Measurements from ENCODE around the gene TBCD. TPM values are rescaled to one million over a fixed set of nuclear protein-coding genes. Genes with fewer than 3 reads are reported as not detected.

The TBCD gene
- total RNA-seq, 3 donors from 2014 or later: 41.3 to 76.0 (median 55.4) TPM

DNA sequence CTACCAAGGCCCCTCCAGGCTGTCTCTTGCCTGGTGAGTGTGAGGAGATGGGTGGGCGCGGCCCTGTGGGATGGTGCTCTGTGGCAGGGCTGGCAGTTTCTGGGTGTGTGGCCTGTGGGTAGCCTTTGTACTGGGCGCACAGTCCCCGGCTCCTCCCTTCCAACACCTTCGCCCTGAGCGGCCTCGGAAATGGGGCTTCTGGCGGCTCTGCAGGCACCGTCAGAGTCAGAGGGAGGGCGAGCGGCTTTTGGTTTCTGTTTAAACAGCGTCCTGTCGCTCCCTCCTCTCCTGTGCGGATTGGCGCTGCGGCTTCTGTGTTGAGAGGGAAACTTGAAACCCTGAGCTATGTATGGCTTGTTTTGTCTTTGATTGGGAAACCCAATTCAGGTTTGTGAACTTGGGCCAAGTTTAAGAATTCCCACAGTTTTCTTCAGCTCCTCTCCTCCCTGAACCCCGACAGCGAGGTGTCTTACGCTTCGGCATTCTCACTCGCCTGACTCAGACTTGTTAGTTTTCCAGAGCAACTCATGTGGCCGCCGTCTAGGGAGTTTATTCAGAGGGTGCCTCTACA is 96.2 kb downstream of the TBCD start:
- TF ChIP-seq, protein P1, sequence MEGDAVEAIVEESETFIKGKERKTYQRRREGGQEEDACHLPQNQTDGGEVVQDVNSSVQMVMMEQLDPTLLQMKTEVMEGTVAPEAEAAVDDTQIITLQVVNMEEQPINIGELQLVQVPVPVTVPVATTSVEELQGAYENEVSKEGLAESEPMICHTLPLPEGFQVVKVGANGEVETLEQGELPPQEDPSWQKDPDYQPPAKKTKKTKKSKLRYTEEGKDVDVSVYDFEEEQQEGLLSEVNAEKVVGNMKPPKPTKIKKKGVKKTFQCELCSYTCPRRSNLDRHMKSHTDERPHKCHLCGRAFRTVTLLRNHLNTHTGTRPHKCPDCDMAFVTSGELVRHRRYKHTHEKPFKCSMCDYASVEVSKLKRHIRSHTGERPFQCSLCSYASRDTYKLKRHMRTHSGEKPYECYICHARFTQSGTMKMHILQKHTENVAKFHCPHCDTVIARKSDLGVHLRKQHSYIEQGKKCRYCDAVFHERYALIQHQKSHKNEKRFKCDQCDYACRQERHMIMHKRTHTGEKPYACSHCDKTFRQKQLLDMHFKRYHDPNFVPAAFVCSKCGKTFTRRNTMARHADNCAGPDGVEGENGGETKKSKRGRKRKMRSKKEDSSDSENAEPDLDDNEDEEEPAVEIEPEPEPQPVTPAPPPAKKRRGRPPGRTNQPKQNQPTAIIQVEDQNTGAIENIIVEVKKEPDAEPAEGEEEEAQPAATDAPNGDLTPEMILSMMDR (IDR thresholded peaks at IDR 0.05): no peak
- Histone ChIP-seq H3K9me3 (no peaks in the 10 kb centered on the region), H3K4me1 (ENCODE audit: low read depth) (no peaks in the 10 kb centered on the region), H3K36me3 (ENCODE audit: low read depth) (no peaks in the 10 kb centered on the region), H3K4me3 (no peak overlapping the region)
- intact Hi-C loops (cut with DNase I, micrococcal nuclease): no loop called here
- DNase-seq (peak; percentile 75 to 87 (median 87)), ATAC-seq (peak; percentile 98)

DNA sequence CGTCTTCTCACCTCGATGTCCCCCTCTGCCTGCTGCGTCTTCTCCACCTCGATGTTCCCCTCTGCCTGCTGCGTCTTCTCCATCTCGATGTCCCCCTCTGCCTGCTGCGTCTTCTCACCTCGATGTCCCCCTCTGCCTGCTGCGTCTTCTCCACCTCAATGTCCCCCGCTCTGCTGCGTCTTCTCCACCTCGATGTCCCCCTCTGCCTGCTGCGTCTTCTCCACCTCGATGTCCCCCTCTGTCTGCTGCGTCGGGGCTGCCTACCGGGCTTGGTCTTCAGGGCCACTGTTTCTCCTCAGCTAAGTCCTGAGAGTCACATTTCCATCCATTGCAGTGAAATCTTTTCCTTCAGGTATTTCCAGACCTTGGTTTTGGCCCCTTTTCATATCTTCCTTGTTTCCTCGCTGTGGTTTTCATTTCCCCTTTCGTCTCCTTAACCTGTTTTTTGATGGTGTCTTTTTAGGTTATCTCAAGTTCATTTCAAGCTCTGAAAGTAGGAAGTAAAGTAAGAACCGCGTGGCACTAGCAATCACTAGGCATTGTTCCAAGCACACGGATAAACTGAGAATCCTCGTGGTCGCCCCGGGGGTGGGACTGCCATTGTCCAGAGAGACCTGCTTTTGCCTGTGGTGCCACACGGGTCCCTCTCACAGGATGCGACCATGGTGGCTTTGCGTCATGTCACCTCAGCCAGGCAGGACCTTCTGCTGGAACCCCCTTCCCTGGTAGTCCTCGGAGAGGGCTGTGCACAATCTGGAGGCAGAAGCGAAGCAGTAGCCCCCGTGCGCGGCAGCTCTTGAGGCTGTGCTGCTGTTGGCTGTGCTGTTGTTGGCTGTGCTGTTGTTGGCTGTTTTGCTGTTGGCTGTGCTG is 97.4 kb downstream of the TBCD start:
- H3K4me1 ChIP-seq (ENCODE audit: low read depth): no peaks in the 10 kb centered on the region
- DNase-seq: peak in 2 of 3 donors; percentile 21 to 38
- no peaks in the 10 kb centered on the region for H3K36me3 ChIP-seq (ENCODE audit: low read depth)
- no peak for ATAC-seq
- TF ChIP-seq, protein P1 (IDR thresholded peaks at IDR 0.05): no peak
- intact Hi-C loops (cut with DNase I, micrococcal nuclease): no loop called here
- no peaks in the 10 kb centered on the region for H3K9me3 ChIP-seq
- H3K4me3 ChIP-seq: no peak overlapping the region

DNA sequence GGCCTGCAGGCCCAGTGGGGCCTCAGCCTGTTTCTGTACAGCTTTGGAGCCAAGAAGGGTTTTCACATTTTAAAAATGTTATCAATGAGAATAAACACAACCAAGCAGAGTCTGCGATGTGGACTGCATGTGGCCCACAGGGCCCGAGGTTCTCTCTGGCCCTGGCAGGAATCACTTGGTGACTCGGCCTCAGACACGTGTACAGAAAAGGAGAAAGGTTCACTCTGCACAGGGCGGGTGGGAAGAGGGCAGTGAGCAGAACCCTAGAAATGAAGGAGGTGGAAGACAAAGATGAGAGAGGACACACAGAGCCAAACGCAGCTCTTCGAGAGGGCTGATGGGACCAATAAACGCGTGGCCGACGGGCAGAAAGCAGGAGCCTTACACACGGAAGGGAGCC is 99.5 kb downstream of the TBCD start:
- no peaks in the 10 kb centered on the region for H3K4me1 ChIP-seq (ENCODE audit: low read depth)
- ATAC-seq (no peak), DNase-seq (peak in 1 of 3 donors; percentile 16)
- H3K4me3 ChIP-seq: no peak overlapping the region
- intact Hi-C loops (cut with DNase I, micrococcal nuclease): no loop called here
- no peaks in the 10 kb centered on the region for H3K36me3 ChIP-seq (ENCODE audit: low read depth)
- no peaks in the 10 kb centered on the region for H3K9me3 ChIP-seq
- TF ChIP-seq, protein P1 (IDR thresholded peaks at IDR 0.05): no peak

DNA sequence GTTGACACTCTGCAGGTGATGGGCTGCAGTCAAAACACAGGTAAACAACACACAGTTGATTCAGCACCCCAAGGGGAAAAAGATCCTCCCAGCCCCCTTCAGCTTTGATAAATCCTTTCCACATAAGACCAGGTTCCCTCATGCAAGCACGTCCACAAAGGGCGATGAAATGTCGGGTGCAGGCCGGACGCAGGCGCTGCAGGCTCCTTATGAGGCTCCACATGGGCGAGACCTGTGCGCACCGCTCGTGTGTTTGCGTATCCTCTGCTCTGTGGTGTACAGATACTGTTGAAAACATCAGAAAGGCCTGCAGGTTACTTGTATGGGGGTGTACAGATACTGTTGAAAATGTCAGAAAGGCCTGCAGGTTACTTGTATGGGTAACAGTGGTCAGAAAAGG is 102.4 kb downstream of the TBCD start:
- intact Hi-C loops (cut with DNase I, micrococcal nuclease): no loop called here
- TF ChIP-seq, protein P1 (IDR thresholded peaks at IDR 0.05): no peak
- DNase-seq (peak in 1 of 3 donors; percentile 12), ATAC-seq (no peak)
- H3K9me3 ChIP-seq: no peaks in the 10 kb centered on the region
- H3K4me3 ChIP-seq: no peak overlapping the region
- no peaks in the 10 kb centered on the region for H3K36me3 ChIP-seq (ENCODE audit: low read depth)
- no peaks in the 10 kb centered on the region for H3K4me1 ChIP-seq (ENCODE audit: low read depth)

DNA sequence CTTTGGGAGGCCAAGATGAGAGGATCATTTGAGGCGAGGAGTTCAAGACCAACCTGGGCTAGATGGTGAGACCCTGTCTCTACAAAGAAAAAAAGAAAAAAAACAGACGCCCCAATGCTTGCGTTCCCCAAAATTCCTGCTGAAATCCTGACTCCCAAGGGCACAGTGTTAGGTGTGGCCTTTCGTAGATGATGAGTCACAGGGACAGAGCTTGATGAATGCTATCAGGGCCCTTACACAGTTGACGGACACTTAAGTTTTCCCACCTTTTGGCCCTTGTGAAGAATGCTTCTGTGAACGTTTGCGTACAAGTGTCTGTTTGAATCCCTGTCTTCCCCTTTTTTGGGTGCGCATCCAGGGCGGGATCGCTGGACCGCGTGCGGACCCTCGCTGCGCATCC is 104.5 kb downstream of the TBCD start:
- ATAC-seq: no peak
- Histone ChIP-seq H3K36me3 (ENCODE audit: low read depth) (no peaks in the 10 kb centered on the region), H3K4me1 (ENCODE audit: low read depth) (no peaks in the 10 kb centered on the region), H3K9me3 (no peaks in the 10 kb centered on the region), H3K4me3 (no peak overlapping the region)
- TF ChIP-seq, protein P1 (IDR thresholded peaks at IDR 0.05): no peak
- no peak for DNase-seq
- intact Hi-C loops (cut with DNase I, micrococcal nuclease): no loop called here

All from mucosa of descending colon (tissue), 3 donors.